HUES48 (cell line): Measurements from ENCODE around the gene TP53INP2.

ENCODE experiments used
- H3K27ac ChIP-seq: one replicate; pipeline ENCODE4 v1.7.0; 2013; ENCODE audit warnings: low read depth, low read length, inconsistent platforms
- H3K27me3 ChIP-seq: 2 replicates; pipeline ENCODE4 v1.6.1; 2013; ENCODE audit warnings: mild to moderate bottlenecking, low read length; ENCODE audit not compliant: control insufficient read depth, insufficient read depth
- H3K36me3 ChIP-seq: 2 replicates; pipeline ENCODE4 v1.6.1; 2013; ENCODE audit warnings: low read length; ENCODE audit not compliant: control insufficient read depth, insufficient read depth
- H3K4me1 ChIP-seq: 2 replicates; pipeline ENCODE4 v1.6.1; 2013; ENCODE audit warnings: mild to moderate bottlenecking, low read length; ENCODE audit not compliant: control insufficient read depth, insufficient read depth
- H3K4me3 ChIP-seq: 2 replicates; pipeline ENCODE4 v1.5.1; 2013; ENCODE audit warnings: mild to moderate bottlenecking, low read depth, low read length
- H3K9ac ChIP-seq: 2 replicates; pipeline ENCODE4 v1.6.1; 2013; ENCODE audit warnings: mild to moderate bottlenecking, low read depth, low read length, moderate library complexity
- H3K9me3 ChIP-seq: 2 replicates; pipeline ENCODE4 v1.6.1; 2013; ENCODE audit warnings: low read length; ENCODE audit not compliant: control insufficient read depth, insufficient read depth

The TP53INP2 gene

GRCh38 chr20:34680586-34681175 lies 23.5 kb upstream of the TP53INP2 start:
- Histone ChIP-seq H3K9ac (no peak overlapping the region), H3K4me3 (no peak overlapping the region), H3K9me3 (no peaks in the 10 kb centered on the region), H3K27me3 (no peaks in the 10 kb centered on the region), H3K36me3 (no peaks in the 10 kb centered on the region), H3K4me1 (no peaks in the 10 kb centered on the region), H3K27ac (no peak overlapping the region)

GRCh38 chr20:34683667-34684066 lies 20.5 kb upstream of the TP53INP2 start:
- no peak overlapping the region for H3K9ac ChIP-seq
- no peak overlapping the region for H3K27ac ChIP-seq
- H3K9me3 ChIP-seq: no peaks in the 10 kb centered on the region
- H3K27me3 ChIP-seq: no peaks in the 10 kb centered on the region
- H3K4me3 ChIP-seq: no peak overlapping the region
- no peaks in the 10 kb centered on the region for H3K36me3 ChIP-seq
- H3K4me1 ChIP-seq: no peaks in the 10 kb centered on the region

GRCh38 chr20:34689486-34689885 lies 14.7 kb upstream of the TP53INP2 start:
- H3K4me3 ChIP-seq: no peak overlapping the region
- no peaks in the 10 kb centered on the region for H3K9me3 ChIP-seq
- H3K9ac ChIP-seq: no peak overlapping the region
- H3K27me3 ChIP-seq: no peaks in the 10 kb centered on the region
- no peak overlapping the region for H3K27ac ChIP-seq
- H3K36me3 ChIP-seq: no peaks in the 10 kb centered on the region
- H3K4me1 ChIP-seq: no peaks in the 10 kb centered on the region

- H3K4me3 ChIP-seq: no peak overlapping the region
- no peaks in the 10 kb centered on the region for H3K27me3 ChIP-seq
- no peaks in the 10 kb centered on the region for H3K36me3 ChIP-seq
- H3K4me1 ChIP-seq: no peaks in the 10 kb centered on the region
- H3K9me3 ChIP-seq: no peaks in the 10 kb centered on the region
- H3K9ac ChIP-seq: no peak overlapping the region
- H3K27ac ChIP-seq: no peak overlapping the region
These were observed 12.3 kb upstream of the TP53INP2 start for GRCh38 chr20:34691838-34692237.

GRCh38 chr20:34693414-34693813 lies 10.7 kb upstream of the TP53INP2 start:
- H3K4me1 ChIP-seq: no peaks in the 10 kb centered on the region
- H3K4me3 ChIP-seq: no peak overlapping the region
- H3K36me3 ChIP-seq: no peaks in the 10 kb centered on the region
- H3K9me3 ChIP-seq: no peaks in the 10 kb centered on the region
- H3K9ac ChIP-seq: no peak overlapping the region
- no peak overlapping the region for H3K27ac ChIP-seq
- H3K27me3 ChIP-seq: no peaks in the 10 kb centered on the region

- H3K27me3 ChIP-seq: peaks cover 12% of the 10 kb centered on the region
- H3K9me3 ChIP-seq: no peaks in the 10 kb centered on the region
- H3K4me3 ChIP-seq: no peak overlapping the region
- H3K27ac ChIP-seq: no peak overlapping the region
- no peak overlapping the region for H3K9ac ChIP-seq
- peaks cover 5% of the 10 kb centered on the region for H3K4me1 ChIP-seq
- no peaks in the 10 kb centered on the region for H3K36me3 ChIP-seq
These were observed 2.6 kb upstream of the TP53INP2 start for GRCh38 chr20:34701405-34702085.

- H3K27me3 ChIP-seq: peaks cover 12% of the 10 kb centered on the region
- H3K27ac ChIP-seq: no peak overlapping the region
- no peaks in the 10 kb centered on the region for H3K36me3 ChIP-seq
- H3K9me3 ChIP-seq: no peaks in the 10 kb centered on the region
- peaks cover 5% of the 10 kb centered on the region for H3K4me1 ChIP-seq
- H3K9ac ChIP-seq: no peak overlapping the region
- peak overlapping the region; percentile 94 for H3K4me3 ChIP-seq
These were observed 1.1 kb upstream of the TP53INP2 start for GRCh38 chr20:34703061-34703423.

- Histone ChIP-seq H3K27ac (peak overlapping the region; percentile 97), H3K9me3 (no peaks in the 10 kb centered on the region), H3K9ac (peak overlapping the region; percentile 71), H3K27me3 (peaks cover 15% of the 10 kb centered on the region), H3K4me3 (peak overlapping the region; percentile 94), H3K36me3 (no peaks in the 10 kb centered on the region), H3K4me1 (peaks cover 8% of the 10 kb centered on the region)
These were observed 544 bp upstream of the TP53INP2 start for GRCh38 chr20:34703424-34704176.

GRCh38 chr20:34705008-34705396 lies 858 bp downstream of the TP53INP2 start:
- Histone ChIP-seq H3K9ac (no peak overlapping the region), H3K9me3 (no peaks in the 10 kb centered on the region), H3K27ac (peak overlapping the region; percentile 97), H3K27me3 (peaks cover 16% of the 10 kb centered on the region), H3K4me1 (peaks cover 8% of the 10 kb centered on the region), H3K36me3 (no peaks in the 10 kb centered on the region), H3K4me3 (peak overlapping the region; percentile 94)

GRCh38 chr20:34705397-34706301 lies 1.5 kb downstream of the TP53INP2 start:
- H3K27ac ChIP-seq: peak overlapping the region; percentile 97
- no peaks in the 10 kb centered on the region for H3K9me3 ChIP-seq
- no peaks in the 10 kb centered on the region for H3K36me3 ChIP-seq
- no peak overlapping the region for H3K9ac ChIP-seq
- peaks cover 22% of the 10 kb centered on the region for H3K27me3 ChIP-seq
- H3K4me1 ChIP-seq: peaks cover 8% of the 10 kb centered on the region
- peak overlapping the region; percentile 94 for H3K4me3 ChIP-seq
